Endothelial cell of umbilical vein (primary cell): ENCODE measurements around the gene ZDHHC20. TPM values are rescaled to one million over a fixed set of nuclear protein-coding genes. Genes with fewer than 3 reads are reported as not detected.

ENCODE experiments used
- BruUV-seq: library from RNA; stranded (reverse); fragments of 400-500 nt; replicated peaks from 2 replicates; lab custom pipeline; 2021; lab: Mats Ljungman, UMichigan
- CTCF ChIA-PET: fragments of 300-600, 350-600 bp; sonication (Branson Sonifier 250); formaldehyde crosslinking; loops from one replicate; lab custom pipeline; 2021; ENCODE audit warnings: antibody characterized with exemption, inconsistent platforms; lab: Charles Lee
- POLR2A ChIA-PET: fragments of 300-600, 350-600 bp; sonication (Branson Sonifier 250); formaldehyde crosslinking; loops from one replicate; lab custom pipeline; 2021; ENCODE audit warnings: antibody characterized with exemption, inconsistent platforms; lab: Charles Lee
- DNase-seq: peaks from one replicate; pipeline ENCODE4 v3.0.0-alpha.2; 2011; ENCODE audit warnings: low read depth, low spot score
- FAIRE-seq: peaks from 2 replicates; lab custom pipeline; 2011; peaks lifted over from hg19 to GRCh38; lab: Jason Lieb, UNC
- H2AFZ ChIP-seq: 2 replicates; pipeline ENCODE4 v1.6.0; 2012; ENCODE audit warnings: low read depth, low read length, control low read depth, inconsistent platforms
- H3K27ac ChIP-seq: 2 replicates; pipeline ENCODE4 v1.5.1; 2011; ENCODE audit warnings: low read depth, mild to moderate bottlenecking, control low read depth, low read length, moderate library complexity; ENCODE audit not compliant: insufficient read depth
- H3K27me3 ChIP-seq, 2 experiments: 2 replicates each; pipeline versions ENCODE4 v1.6.0 to v1.6.1; 2011; ENCODE audit warnings: low read length in 2 of 2, mixed read lengths in 1 of 2; ENCODE audit not compliant: control insufficient read depth in 2 of 2, insufficient read depth in 2 of 2
- H3K36me3 ChIP-seq, 2 experiments: 2 replicates in 1 of 2; 3 replicates in 1 of 2; pipeline ENCODE4 v1.5.1; 2011; ENCODE audit warnings: low read length in 2 of 2, mild to moderate bottlenecking in 1 of 2, moderate library complexity in 1 of 2; ENCODE audit not compliant: control insufficient read depth in 2 of 2, insufficient read depth in 2 of 2; ENCODE audit errors: extremely low read depth in 1 of 2
- H3K4me1 ChIP-seq: 3 replicates; pipeline ENCODE4 v1.5.1; 2011; ENCODE audit warnings: mild to moderate bottlenecking, low read length; ENCODE audit not compliant: control insufficient read depth, insufficient read depth; ENCODE audit errors: extremely low read depth
- H3K4me2 ChIP-seq: 2 replicates; pipeline ENCODE4 v1.6.1; 2011; ENCODE audit warnings: low read length, control low read depth, mixed read lengths; ENCODE audit not compliant: insufficient read depth
- H3K4me3 ChIP-seq, 3 experiments: fragments of 200-600 bp in 1 of 3; sonication (generic), shearing (Covaris generic) in 1 of 3; replicated peaks in 1 of 3; 2 replicates each; pipeline ENCODE4 v1.5.1; 2011 to 2016; ENCODE audit warnings: control low read depth in 3 of 3, low read length in 3 of 3, mild to moderate bottlenecking in 2 of 3, inconsistent platforms in 1 of 3, low read depth in 1 of 3, moderate library complexity in 1 of 3; ENCODE audit not compliant: insufficient read depth in 1 of 3
- H3K79me2 ChIP-seq: 2 replicates; pipeline ENCODE4 v1.6.0; 2012; ENCODE audit warnings: low read length, inconsistent platforms; ENCODE audit not compliant: control insufficient read depth, insufficient read depth
- H3K9ac ChIP-seq: replicated peaks from 2 replicates; pipeline ENCODE3; 2011; ENCODE audit warnings: low read length, control low read depth; ENCODE audit not compliant: insufficient read depth; ENCODE audit errors: extremely low read depth
- H3K9me1 ChIP-seq: replicated peaks from 3 replicates; pipeline ENCODE4 v1.6.0; 2011; ENCODE audit warnings: mild to moderate bottlenecking, low read length; ENCODE audit not compliant: control insufficient read depth, insufficient read depth; ENCODE audit errors: extremely low read depth
- H3K9me3 ChIP-seq: replicated peaks from 2 replicates; pipeline ENCODE4 v1.5.1; 2012; ENCODE audit warnings: low read length, inconsistent platforms; ENCODE audit not compliant: control insufficient read depth, insufficient read depth
- H4K20me1 ChIP-seq: replicated peaks from 2 replicates; pipeline ENCODE3; 2011; ENCODE audit warnings: mild to moderate bottlenecking, low read length; ENCODE audit not compliant: control insufficient read depth, insufficient read depth; ENCODE audit errors: extremely low read depth
- CTCF ChIP-seq, 2 donors: IDR thresholded peaks; 1 replicate in 1 of 2; 2 replicates in 1 of 2; pipeline ENCODE4 v1.5.1; 2011; ENCODE audit warnings: low read length in 2 of 2, mild to moderate bottlenecking in 2 of 2, moderate library complexity in 2 of 2, control low read depth in 1 of 2, inconsistent platforms in 1 of 2, low read depth in 1 of 2; ENCODE audit not compliant: insufficient read depth in 1 of 2; ENCODE audit errors: extremely low read depth in 1 of 2
- EZH2 ChIP-seq: IDR thresholded peaks from 2 replicates; pipeline ENCODE4 v1.6.1; 2012; ENCODE audit warnings: borderline replicate concordance, low read depth, mild to moderate bottlenecking, moderate library complexity, low read length, inconsistent platforms; ENCODE audit not compliant: severe bottlenecking
- FOS ChIP-seq: IDR thresholded peaks from 2 replicates; pipeline ENCODE4 v1.6.1; 2011; ENCODE audit warnings: mild to moderate bottlenecking, low read length, moderate library complexity, borderline replicate concordance; ENCODE audit not compliant: insufficient read depth
- GATA2 ChIP-seq: IDR thresholded peaks from 2 replicates; pipeline ENCODE4 v1.7.0; 2011; ENCODE audit warnings: low read depth, mild to moderate bottlenecking, moderate library complexity, mixed read lengths, low read length; ENCODE audit not compliant: insufficient read length, insufficient read depth
- JUN ChIP-seq: IDR thresholded peaks from 2 replicates; pipeline ENCODE4 v1.6.1; 2011; ENCODE audit warnings: borderline replicate concordance, low read depth; ENCODE audit not compliant: insufficient read length, insufficient read depth
- MAX ChIP-seq: IDR thresholded peaks from 2 replicates; pipeline ENCODE4 v1.6.1; 2011; ENCODE audit not compliant: insufficient read depth, insufficient read length
- MYC ChIP-seq: IDR thresholded peaks from one replicate; pipeline ENCODE4 v1.6.1; 2011; ENCODE audit warnings: mild to moderate bottlenecking, low read depth, low read length
- POLR2A ChIP-seq: IDR thresholded peaks from 2 replicates; pipeline ENCODE4 v1.6.1; 2012; ENCODE audit warnings: low read depth, mild to moderate bottlenecking, control low read depth, low read length
- POLR2AphosphoS5 ChIP-seq: IDR thresholded peaks from 2 replicates; pipeline ENCODE4 v1.6.1; 2012; ENCODE audit warnings: low read depth, mild to moderate bottlenecking, control low read depth, low read length, moderate library complexity; ENCODE audit not compliant: insufficient read depth
- dilution Hi-C: fragments of 300-500 bp; cut with MboI; formaldehyde crosslinking; loops from one replicate; pipeline ENCODE4 v1.15.0; 2019; ENCODE audit warnings: low sequenced_read_pairs; ENCODE audit not compliant: extremely low pct_ligation_motif_present
- intact Hi-C: fragments of 100-400 bp; cut with micrococcal nuclease; formaldehyde crosslinking; loops from one replicate; pipeline ENCODE4 v1.10.0; 2022
- polyA plus RNA-seq, 4 experiments: library from polyadenylated mRNA; depleted of rRNA in 3 of 4; stranded (reverse) in 3 of 4; unstranded in 1 of 4; fragments of >200 nt; gene quantifications; 2 replicates each; pipeline versions ENCODE4 v1.2.1 to v1.2.3, GENCODE V29; 2011 to 2012; ENCODE audit warnings: missing spikeins in 1 of 4
- total RNA-seq: library from RNA; stranded (reverse); gene quantifications from 2 replicates; pipeline ENCODE4 v1.2.3, GENCODE V29; 2021

Gene ZDHHC20
- total and polyA plus RNA-seq, 2 donors (not counting 3 experiments of a cell fraction or from before 2014, with no cell fraction given), result 22.1 to 59.4 TPM

GRCh38 chr13:21372530-21372929, 86.6 kb downstream of the ZDHHC20 start:
- Histone ChIP-seq H3K4me2 (no peak overlapping the region), H3K79me2 (no peaks in the 10 kb centered on the region), H3K9me1 (no peaks in the 10 kb centered on the region), H3K27ac (no peak overlapping the region), H4K20me1 (no peaks in the 10 kb centered on the region), H3K9ac (no peak overlapping the region), H3K4me3 (no peak overlapping the region), H3K36me3 (peaks cover 3% of the 10 kb centered on the region in 2 experiments), H3K9me3 (no peaks in the 10 kb centered on the region), H2AFZ (no peak overlapping the region), H3K4me1 (no peaks in the 10 kb centered on the region), H3K27me3 (no peaks in the 10 kb centered on the region)
- dilution Hi-C loops (no loop called here), intact Hi-C loops (no loop called here)
- ChIA-PET CTCF (no interaction called here), POLR2A (no interaction called here)
- DNase-seq (no peak), FAIRE-seq (no peak)
- no TSS peak for BruUV-seq
- TF ChIP-seq MAX, result no peak
- TF ChIP-seq JUN, result no peak
- no peak for TF ChIP-seq EZH2
- TF ChIP-seq FOS, result no peak
- no peak for TF ChIP-seq POLR2A
- no peak for TF ChIP-seq MYC

- no TSS peak for BruUV-seq
- no peaks in the 10 kb centered on the region for H4K20me1 ChIP-seq
- ChIA-PET CTCF (no interaction called here), POLR2A (no interaction called here)
- no peaks in the 10 kb centered on the region for H3K27me3 ChIP-seq
- no peaks in the 10 kb centered on the region for H3K79me2 ChIP-seq
- DNase-seq (no peak), FAIRE-seq (no peak)
- H3K9me1 ChIP-seq, result no peaks in the 10 kb centered on the region
- H3K9ac ChIP-seq, result no peak overlapping the region
- H3K9me3 ChIP-seq, result no peaks in the 10 kb centered on the region
- H2AFZ ChIP-seq, result no peak overlapping the region
- intact Hi-C loops, result no loop called here
- TF ChIP-seq FOS (no peak), MYC (no peak), GATA2 (no peak), POLR2AphosphoS5 (no peak), JUN (no peak), CTCF (IDR thresholded peaks at IDR 0.05; ENCODE audit: extremely low read depth in 1 of 2, insufficient read depth in 1 of 2, low read depth in 1 of 2, low read length in 2 of 2) (no peak), EZH2 (no peak), POLR2A (no peak), MAX (no peak)
- H3K4me3 ChIP-seq, result no peak overlapping the region
- no peak overlapping the region for H3K27ac ChIP-seq
- no peak overlapping the region for H3K4me2 ChIP-seq
- H3K4me1 ChIP-seq, result no peaks in the 10 kb centered on the region
- peaks cover 0 to 3% of the 10 kb centered on the region in 2 experiments for H3K36me3 ChIP-seq
- dilution Hi-C loops, result no loop called here
Measured at GRCh38 chr13:21371011-21371410, 88.1 kb downstream of the ZDHHC20 start.
